GM21360 (cell line): ENCODE data around the gene HDC.

ENCODE experiments used
- ATAC-seq: cut with Tn5 transposase; IDR thresholded peaks from one replicate; pipeline ENCODE4 v1.9.1; 2021; ENCODE audit warnings: mild to moderate bottlenecking, moderate library complexity; ENCODE audit not compliant: unreplicated experiment

HDC gene

DNA sequence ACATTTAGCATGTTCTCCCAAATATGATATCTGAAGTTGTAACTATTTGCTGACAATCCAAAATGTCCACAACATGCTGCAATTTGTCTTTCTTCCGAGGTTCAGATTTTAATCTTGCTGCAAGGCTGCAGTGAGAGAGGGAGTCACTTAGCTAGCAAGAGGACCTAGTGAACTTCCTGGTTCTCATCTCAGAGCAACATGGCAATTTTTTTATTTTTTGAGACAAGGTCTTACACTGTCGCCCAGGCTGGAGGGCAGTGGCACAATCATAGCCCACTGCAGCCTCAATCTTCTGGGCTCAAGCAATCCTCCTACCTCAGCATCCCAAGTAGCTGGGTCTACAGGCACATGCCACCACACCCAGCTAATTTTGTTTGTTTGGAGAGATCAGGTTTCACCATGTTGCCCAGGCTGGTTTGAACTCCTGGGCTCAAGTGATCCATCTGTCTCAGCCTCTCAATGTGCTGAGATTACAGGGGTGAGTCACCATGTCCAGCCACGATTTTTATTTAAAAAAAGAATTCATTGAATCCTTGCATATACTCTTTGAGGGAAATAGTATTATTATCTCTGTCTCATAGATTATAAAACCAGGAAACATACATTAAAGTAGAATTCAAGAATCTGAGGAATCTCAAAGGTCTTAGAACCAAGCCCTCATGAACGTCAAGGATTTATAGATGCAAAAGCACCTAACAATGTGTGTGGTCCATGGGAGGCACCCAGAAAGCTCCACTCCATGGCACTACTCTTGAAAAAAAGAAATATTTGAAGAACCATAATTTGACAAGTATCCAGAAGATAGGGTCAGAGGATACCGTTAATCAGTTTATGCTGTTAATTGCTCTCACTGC is 9.1 kb downstream of the HDC start:
- no peak for ATAC-seq

DNA sequence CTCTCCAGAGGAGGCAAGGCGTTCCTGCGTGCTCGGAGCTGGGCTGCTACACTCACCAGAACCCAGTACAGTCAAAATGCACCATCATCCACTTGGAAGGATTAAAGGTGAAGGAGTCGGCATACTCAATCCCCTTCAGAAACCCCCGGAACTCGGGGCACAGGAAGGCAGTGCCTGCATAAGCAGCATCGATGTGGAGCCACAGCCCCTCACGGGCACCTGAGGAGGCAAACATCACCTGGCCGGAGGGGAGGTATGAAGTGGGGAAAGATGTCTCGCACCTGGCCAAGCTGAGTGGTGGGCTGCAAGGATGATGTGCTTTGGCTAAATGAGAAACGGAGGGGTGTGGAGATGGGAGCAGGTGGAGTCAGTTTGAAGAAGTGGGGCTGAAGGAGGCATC is 13.0 kb downstream of the HDC start:
- ATAC-seq: no peak

DNA sequence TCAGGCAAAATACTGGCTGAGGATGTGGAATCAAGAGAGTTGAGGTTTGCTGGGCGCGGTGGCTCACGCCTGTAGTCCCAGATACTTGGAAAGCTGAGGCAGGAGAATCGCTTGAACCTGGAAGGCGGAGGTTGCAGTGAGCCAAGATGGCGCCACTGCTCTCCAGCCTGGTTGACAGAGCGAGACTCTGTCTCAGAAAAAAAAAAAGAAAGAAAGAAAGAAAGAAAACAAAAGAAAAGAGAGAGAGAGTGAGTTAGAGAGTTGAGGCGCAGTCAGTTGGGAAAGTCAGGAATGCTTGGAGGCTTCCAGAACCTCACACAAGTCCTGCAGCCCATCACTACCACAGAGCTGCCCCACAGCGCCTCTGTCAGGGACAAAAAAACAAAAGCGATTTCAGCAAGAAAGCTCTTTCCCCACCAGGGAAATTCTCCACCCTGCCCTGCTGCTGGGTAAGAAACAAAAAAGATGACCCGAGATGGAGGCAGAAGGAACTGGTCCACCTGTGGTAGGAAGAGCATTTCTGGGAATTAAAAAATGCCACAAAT is 13.8 kb downstream of the HDC start:
- ATAC-seq: no peak

DNA sequence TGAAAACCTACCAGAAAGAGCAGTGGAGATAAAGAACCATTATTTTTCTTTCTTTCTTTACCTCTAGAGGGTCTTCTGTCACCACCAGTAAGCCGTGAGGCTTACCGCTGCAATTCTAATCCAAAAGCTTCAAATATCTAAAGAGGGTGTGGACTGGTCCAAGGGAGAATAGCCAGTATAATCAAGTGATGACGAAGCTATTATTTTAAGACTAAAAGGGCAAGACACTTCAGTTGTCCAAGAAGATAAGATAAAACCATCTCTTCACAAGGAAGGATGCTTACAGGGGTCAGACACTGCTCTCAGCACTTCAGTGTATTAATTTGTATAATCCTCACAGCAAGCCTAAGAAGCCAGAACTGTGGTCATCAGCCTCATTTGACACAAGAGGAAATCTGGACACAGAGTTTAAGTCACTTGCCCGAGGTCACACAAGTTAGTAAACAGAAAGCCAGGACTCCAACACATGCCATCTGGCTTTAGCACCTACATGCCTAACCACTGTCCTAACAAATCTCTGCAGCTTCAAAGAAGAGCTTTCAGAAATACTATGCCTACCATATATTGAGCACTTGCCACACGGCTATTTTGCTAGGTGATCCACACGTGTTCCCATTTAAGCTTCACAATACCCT is 14.6 kb downstream of the HDC start:
- no peak for ATAC-seq

DNA sequence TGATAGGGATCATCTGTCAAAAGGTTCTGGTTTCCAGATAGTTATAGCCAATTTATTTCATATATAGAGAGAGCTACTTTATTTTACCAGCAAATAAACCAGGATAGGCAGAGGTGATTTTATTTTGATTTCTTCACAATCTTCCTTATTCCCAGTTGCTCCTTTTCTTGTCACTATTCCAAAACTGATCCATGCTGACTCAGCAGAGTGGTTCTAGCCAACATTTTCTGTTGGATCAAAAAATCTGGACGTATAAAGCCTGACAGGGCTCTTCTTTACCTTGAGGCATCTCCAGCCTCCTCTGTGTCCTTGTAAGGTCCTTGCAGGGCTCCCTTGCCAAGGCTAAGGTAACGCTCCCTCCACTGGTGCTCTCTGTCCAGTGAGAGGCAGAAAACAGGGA is 15.8 kb downstream of the HDC start:
- ATAC-seq: no peak

DNA sequence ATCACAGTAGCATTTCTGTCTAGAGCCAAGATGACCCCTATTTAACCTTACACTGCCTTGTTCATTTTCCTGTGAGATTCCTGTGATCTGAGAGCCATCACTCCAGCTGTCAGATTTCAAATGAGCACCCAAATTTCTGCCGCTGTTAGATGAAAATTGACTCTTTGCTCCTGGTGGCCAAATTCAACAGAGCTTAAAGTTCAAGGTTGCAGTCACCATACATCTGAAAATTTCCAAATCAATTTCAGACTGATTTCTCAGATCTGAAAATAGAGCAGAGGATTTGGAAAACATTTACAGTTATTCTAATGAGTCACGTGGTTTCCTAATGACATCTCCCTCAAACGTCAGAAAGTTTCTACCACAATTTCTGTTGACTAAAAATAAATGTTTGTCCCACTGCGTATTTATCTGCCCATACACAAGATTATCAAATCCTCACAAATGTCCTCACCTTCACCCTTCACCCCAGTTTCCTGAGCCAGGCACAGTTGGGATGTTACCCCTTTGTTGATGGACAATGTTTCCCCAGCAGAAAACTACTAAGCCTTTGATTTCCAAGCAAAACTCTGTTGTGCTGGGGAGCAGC is 16.4 kb downstream of the HDC start:
- ATAC-seq: no peak

DNA sequence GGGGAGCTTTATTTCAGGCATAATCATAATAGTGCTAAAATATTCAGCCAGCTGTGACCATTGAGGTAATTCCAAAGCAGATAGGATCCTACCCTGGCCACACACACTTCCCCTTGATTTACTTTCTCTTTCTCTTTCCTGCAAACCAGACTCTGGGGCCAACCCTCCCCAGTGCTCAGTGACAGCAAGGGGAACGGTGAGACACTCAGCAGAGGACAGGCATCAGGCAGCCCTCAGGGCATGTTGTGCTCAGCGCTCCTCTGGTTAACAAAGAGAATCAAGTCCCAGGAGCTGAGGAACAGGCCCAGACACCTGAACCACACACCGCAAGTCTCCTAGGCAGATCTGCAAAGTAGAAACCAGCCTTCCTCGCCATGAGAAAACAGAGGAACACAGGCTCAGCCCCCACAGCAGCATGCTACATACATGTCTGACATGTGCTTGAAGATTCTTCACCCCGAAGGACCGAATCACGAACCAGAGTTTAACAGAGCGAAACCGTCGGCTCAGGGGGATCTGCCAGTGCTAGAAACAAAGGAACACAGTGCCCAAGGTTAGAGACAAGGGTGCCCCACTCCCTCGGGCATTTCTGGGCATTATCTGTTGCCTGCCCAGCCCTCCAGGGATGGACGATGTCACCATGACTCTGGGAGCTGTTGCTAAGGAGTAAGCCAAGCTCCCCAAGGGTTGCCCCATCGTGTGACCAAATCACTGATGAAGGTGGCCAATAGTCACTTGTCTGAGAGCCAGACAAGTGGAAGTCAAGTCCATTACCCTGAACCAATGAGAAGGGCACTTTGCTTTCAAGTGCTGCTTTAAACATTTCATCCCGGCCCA is 17.5 kb downstream of the HDC start:
- ATAC-seq: no peak

DNA sequence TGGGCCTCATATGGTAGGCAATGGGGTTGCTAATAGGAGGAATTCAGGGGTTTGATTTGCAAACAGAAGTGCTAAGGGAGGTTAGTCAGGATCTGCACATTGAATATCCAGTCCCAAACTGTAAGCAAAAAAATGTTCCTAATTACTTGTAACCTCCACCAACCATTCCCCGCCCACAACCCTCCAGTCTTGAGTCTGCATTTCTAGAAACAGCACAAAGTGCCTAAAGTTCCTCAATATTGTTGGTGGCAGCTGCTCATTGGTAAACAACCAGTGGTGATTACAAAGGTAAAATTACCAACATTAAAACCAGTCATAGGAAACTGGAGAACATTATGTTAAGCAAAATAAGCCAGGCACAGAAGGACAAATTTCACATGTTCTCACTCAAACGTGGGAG is 18.9 kb downstream of the HDC start:
- no peak for ATAC-seq

DNA sequence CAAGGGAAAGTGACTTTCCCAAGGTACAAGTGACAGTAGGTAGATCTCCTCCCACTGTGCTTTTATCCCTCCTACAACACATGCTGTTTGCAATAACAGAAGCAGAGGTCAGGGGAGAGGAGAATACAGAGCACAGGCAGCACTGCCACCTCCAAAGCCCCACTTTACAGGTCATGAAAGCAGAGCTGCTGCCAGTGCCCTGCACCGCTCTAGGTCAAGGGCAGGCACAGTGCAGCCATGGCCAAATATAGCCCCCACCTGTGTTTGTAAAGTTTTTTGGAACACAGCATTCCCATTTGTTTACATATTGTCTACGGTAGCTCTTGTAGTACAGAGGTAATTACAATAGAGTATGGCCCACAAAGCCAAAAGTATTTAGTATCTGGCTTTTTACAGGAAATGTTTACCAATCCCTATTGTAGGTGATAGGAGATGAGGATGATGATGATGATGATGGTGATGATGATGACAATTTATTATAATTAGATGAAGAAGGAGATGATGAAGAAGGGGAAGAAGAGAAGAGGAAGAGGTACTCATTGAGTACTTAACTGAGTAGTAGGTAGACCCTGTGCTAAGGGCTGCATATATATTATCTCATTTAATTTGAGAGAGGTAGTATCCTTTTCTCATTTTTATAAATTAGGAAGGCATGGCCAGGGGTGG is 20.4 kb downstream of the HDC start:
- no peak for ATAC-seq

DNA sequence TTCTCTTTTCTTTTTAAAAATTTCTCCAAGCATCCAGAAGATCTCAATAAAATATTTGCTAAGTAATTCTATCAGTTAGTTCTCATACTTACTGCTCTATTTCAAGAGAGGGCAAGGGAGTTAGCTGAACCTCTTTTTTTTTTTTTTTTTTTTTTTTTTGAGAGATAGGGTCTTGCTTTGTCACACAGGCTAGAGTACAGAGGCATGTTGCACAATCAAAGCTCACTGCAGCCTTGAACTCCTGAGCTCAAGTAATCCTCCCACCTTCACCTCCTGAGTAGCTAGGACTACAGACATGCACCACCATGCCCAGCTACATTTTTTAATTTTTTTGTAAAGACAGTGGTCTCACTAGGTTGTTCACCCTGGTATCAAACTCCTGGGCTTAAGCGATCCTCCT is 21.4 kb downstream of the HDC start:
- ATAC-seq: no peak

DNA sequence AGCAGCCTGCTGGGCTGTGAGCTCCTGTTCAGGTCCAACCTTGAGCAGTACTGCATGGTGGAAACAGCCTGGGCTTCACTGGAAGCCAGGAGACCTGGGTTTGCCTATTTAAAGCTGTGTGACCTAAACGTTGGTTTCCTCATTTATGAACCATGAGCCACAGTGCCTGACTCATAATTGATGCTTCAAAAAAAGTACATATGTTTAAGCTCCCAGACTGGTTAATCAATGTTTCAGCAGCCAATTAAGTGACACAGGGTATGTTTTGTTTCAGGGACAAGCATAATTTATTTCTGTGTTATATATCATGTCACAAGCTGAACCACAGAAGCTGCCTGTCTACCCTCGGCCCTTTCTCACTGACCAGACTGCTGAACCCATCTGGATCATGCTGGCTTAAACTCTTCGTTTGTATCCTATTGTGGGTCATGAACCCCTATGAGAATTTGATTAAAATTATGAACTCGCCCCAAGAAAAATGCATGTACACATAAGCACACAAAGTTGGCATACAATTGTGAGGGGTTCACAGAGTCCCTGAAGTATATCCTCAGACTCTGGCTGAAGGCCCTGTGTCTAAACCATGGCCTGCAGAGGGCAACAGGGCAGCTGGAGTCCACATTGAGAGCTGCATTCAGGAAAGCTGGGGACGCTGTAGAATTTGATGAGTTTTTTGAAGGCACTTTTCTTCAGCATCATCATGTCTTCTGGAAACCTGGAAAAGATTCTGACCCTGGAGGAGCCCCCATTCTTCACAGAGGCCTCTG is 23.7 kb downstream of the HDC start:
- ATAC-seq: no peak

DNA sequence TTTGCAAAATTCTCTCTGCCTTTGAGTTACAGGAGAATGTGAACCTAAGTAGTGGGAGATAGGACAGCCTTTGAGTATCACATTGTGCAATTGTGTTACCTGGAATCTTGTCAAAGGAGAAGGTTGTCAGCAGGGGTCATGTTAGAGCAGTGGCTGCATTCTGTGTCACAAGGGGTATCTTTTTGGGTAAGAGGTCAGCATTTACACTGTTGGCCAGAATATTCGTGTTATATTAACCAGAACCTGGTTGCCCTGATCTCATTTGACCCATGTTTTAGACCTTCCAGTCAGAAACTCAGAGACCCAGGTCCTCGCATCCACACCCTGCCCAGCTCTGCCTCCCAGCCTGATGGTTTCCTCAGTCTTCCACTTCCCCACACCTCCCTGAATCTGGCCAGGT is 27.3 kb downstream of the HDC start:
- no peak for ATAC-seq

DNA sequence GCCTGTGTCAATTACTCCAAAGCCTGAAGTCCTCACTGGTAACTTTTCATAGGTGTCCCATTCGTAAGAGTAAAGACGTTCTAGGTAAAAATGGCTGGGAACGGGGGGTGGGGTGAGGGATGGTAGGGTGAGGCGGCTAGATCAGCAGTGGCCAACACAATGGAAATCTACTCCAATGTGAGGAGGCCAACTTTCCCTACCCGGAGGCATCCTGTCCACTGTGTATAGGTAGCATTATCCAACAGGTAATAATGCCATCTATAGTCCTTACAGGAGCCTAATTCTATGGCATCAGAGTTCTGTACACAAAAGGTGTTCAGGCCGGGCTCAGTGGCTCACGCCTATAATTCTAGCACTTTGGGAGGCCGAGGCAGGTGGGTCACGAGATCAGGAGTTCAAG is 29.1 kb downstream of the HDC start:
- ATAC-seq: no peak

DNA sequence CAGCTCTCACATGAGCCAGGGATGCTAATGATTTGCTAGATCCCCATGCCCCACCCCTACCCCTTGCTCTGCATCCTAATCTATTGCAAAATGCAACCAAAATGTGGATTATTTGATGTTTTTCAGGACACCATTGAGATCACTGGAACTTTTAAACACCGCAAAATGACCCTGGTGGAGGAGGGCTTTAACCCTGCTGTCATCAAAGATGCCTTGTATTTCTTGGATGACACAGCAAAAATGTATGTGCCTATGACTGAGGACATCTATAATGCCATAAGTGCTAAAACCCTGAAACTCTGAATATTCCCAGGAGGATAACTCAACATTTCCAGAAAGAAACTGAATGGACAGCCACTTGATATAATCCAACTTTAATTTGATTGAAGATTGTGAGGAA is 29.7 kb downstream of the HDC start:
- no peak for ATAC-seq

DNA sequence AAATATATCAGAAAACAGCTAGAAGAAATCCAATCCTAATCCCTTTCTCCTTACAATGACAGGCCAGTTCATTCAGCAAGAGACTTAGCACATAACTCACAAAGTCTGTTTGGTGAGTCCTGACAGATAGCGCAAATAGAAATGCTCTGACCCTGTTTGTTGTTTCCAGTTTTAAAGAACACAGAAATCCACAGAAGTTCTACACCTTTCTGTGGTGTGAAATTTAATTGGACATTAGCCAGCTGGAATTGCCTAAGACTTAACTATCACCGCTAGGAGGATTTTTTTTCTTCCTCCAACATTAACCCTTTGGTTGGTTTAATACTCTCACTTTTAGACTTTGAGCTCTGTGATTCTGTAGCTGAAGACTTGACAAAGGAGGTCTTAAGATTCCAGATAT is 30.8 kb downstream of the HDC start:
- ATAC-seq: no peak

DNA sequence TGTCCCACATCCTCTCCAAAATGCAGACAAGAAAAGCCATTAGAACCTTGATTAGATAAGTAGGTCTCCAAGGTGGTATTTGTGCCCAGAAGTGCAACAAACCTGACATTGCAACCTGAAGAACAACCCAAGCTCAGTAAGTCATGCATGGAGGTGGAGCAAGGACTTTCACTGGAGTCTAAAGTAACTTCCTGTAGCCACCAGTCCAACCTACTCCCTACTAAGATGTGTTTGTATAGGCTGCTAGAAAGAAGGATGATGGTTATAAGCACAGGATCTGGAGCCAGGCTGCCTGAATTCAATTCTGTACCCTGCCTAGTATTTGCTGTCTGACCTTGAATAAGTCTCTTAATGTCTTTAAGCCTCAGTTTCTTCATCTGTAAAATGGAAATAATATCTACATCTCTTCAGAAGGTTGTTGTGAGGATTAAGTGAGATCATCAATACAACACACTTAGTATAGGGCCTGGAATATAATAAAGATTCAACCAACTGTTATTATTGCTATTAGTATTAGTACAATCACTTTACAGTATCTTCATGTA is 32.3 kb downstream of the HDC start:
- ATAC-seq: no peak

DNA sequence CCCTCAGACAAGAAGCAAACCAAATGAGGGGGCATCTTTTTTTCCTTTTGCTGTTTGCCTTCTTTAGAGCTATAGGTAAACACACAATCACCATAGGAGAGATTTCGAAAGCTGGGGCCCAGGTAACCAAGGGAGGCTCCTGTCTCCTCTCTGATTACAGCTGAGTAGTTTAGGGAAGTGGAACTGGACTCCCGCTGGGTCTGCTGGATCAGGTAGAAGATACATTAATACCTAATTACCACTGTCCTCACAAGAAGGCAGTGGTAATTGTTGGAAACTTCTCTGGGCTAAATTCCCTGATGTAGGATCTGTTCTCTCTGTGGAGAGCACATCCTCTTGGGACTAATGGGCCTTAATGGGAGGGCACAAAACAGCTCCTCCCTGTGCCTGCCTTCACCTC is 32.7 kb downstream of the HDC start:
- ATAC-seq: no peak

DNA sequence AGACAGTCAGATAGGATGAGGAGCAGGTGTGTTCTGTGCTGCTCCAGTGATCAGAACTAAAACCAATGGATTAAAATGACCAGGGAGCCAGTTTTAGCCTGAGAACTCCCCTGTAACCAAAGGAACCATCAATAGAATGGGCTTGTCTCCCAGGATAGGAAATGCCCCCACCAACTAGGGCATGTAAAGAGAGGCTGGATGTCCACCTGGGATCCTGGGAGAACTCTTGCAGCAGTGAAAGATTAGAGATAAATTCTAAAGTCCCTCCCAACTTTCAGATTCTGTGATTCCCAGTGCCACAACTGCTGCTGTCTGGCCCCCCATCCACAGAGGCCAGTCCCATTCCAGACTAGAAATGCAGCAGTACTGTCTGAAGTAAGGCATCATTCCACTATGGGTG is 33.8 kb downstream of the HDC start:
- no peak for ATAC-seq

DNA sequence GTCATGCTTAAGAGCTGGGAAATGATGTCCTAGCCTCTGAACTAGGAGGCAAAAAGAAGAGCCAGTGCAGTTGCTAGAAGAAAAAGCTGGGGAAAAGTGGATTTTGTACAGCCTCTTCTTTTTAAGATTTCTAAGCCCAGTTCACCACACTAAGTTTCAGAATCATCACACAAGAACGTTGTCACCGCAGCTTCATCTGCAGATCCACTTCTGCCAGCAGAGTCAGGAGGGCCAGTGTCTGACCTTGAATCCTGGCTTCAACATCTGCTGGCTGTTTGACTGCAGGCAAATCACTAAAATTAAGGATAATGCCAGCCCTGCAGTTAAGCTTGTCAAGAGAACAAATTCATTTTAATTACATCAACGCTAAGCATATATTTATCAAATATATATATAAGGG is 36.2 kb downstream of the HDC start:
- ATAC-seq: no peak

DNA sequence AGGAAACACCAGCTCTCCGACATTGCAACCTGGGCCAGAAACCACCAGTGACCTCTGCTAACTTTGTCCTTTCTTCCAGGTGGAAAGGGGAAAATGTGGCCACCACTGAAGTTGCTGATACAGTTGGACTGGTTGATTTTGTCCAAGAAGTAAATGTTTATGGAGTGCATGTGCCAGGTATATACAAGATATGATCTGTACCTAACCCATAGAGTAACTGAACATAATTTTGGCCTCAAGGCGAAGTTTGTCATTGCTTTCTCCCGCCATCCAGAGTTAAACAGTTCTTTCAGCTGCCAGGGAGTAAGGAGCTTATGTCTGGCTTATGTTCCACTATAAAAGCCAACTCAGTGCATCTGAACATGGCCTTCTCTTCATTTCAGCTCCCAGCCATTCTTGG is 36.7 kb downstream of the HDC start:
- no peak for ATAC-seq
